K562 (cell line): ENCODE data around the gene SCYL1. TPM values are rescaled to one million over a fixed set of nuclear protein-coding genes. Genes with fewer than 3 reads are reported as not detected.
A peak's percentile ranks its signal among the peaks of the same experiment; 100 is the strongest.

Experiments used
- CAMTA2 ChIP-seq: fragments of 250-450 bp; sonication (Bioruptor Pico); conservative IDR thresholded peaks from 2 replicates; pipeline ENCODE4 v1.5.1; 2022
- CSDE1 ChIP-seq, 2 experiments: fragments of 450-650 bp; IDR thresholded peaks; 2 replicates each; pipeline ENCODE4 v1.6.1; 2016; ENCODE audit warnings: mild to moderate bottlenecking in 1 of 2
- DIDO1 ChIP-seq: fragments of 450-650 bp; IDR thresholded peaks from 2 replicates; pipeline ENCODE4 v1.6.1; 2016; ENCODE audit warnings: low read depth, missing biosample characterization, missing genetic modification characterization
- FOXA3 ChIP-seq, 2 experiments: fragments of 450-650 bp in 1 of 2; sonication (generic) in 1 of 2; formaldehyde crosslinking; IDR thresholded peaks in 1 of 2; conservative IDR thresholded peaks in 1 of 2; 2 replicates each; pipeline versions ENCODE4 v1.4.0 to v1.8.0; 2020 to 2022; ENCODE audit warnings: mild to moderate bottlenecking in 2 of 2, missing genetic modification reagents in 1 of 2
- HLTF ChIP-seq: fragments of 450-650 bp; IDR thresholded peaks from 2 replicates; pipeline ENCODE4 v1.6.1; 2016
- KAT7 ChIP-seq: sonication (generic); formaldehyde crosslinking; IDR thresholded peaks from 2 replicates; pipeline ENCODE4 v1.8.0; 2022; ENCODE audit warnings: missing genetic modification reagents, mild to moderate bottlenecking, borderline replicate concordance
- KAT8 ChIP-seq: fragments of 450-650 bp; IDR thresholded peaks from 2 replicates; pipeline ENCODE4 v1.6.1; 2016; ENCODE audit warnings: low read depth, mild to moderate bottlenecking
- POLR3A ChIP-seq: IDR thresholded peaks from 2 replicates; pipeline ENCODE4 v1.6.1; 2011; ENCODE audit warnings: borderline replicate concordance, mild to moderate bottlenecking, moderate library complexity; ENCODE audit not compliant: insufficient read length, insufficient read depth; ENCODE audit errors: extremely low read depth
- RCOR1 ChIP-seq, 2 experiments: IDR thresholded peaks; 2 replicates each; pipeline ENCODE4 v1.6.1; 2012; ENCODE audit warnings: low read depth in 2 of 2, low read length in 2 of 2, borderline replicate concordance in 1 of 2, improper control_type of control experiment in 1 of 2
- TEAD1 ChIP-seq, 2 experiments: fragments of 450-650 bp in 1 of 2; sonication (generic) in 1 of 2; formaldehyde crosslinking; IDR thresholded peaks; 2 replicates each; pipeline versions ENCODE4 v1.4.0 to v1.8.0; 2020 to 2022; ENCODE audit warnings: mild to moderate bottlenecking in 2 of 2, missing genetic modification reagents in 1 of 2
- WHSC1 ChIP-seq: IDR thresholded peaks from one replicate; pipeline ENCODE4 v1.6.1; 2012; ENCODE audit warnings: low read length, control low read depth, inconsistent platforms
- ZNF133 ChIP-seq: fragments of 250-450 bp; sonication (Bioruptor Pico); IDR thresholded peaks from 2 replicates; pipeline ENCODE4 v1.4.0; 2020; ENCODE audit warnings: mild to moderate bottlenecking
- ZNF253 ChIP-seq: fragments of 250-450 bp; sonication (Bioruptor Pico); conservative IDR thresholded peaks from 2 replicates; pipeline ENCODE4 v1.6.1; 2021; ENCODE audit warnings: mild to moderate bottlenecking
- ZNF445 ChIP-seq: fragments of 250-450 bp; sonication (Bioruptor Pico); IDR thresholded peaks from 2 replicates; pipeline ENCODE4 v1.4.0; 2020; ENCODE audit warnings: low read depth, mild to moderate bottlenecking, moderate library complexity
- ZNF586 ChIP-seq: fragments of 450-650 bp; formaldehyde crosslinking; conservative IDR thresholded peaks from 2 replicates; pipeline ENCODE4 v1.4.0; 2020; ENCODE audit warnings: mild to moderate bottlenecking, moderate library complexity
- polyA plus RNA-seq, 8 experiments: library from polyadenylated mRNA; depleted of rRNA in 4 of 8; stranded (reverse) in 5 of 8; unstranded in 3 of 8; fragments of >200 nt; fragmentation: Nextera tagmentation in 2 of 8; fragmentation: Illumina TruSeq in 1 of 8; extraction: Ambion mirVana in 2 of 8; extraction: Trizol in 1 of 8; gene quantifications; 2 replicates each; pipeline versions ENCODE4 v1.2.1 to v1.2.3, GENCODE V29; 2011 to 2014; ENCODE audit warnings: inconsistent platforms in 1 of 8, missing spikeins in 1 of 8
- total RNA-seq, 7 experiments: library from RNA; depleted of rRNA in 6 of 7; stranded (reverse); fragments of >200 nt in 6 of 7; fragmentation: Illumina TruSeq in 2 of 7; extraction: Trizol in 2 of 7; gene quantifications; 2 replicates each; pipeline versions ENCODE4 v1.2.1 to v1.2.3, GENCODE V29; 2011 to 2021; ENCODE audit warnings: low replicate concordance in 1 of 7
- TF ChIP-seq, protein P1 (sequence below), 2 experiments: fragments of 200-800 bp in 1 of 2; sonication (Bioruptor generic) in 1 of 2; sonication (generic) in 1 of 2; formaldehyde crosslinking in 1 of 2; IDR thresholded peaks in 1 of 2; conservative IDR thresholded peaks in 1 of 2; 2 replicates each; pipeline versions ENCODE4 v1.5.0 to v1.6.1; 2016 to 2020; ENCODE audit warnings: missing compliant biosample characterization in 1 of 2, missing genetic modification characterization in 1 of 2, missing genetic modification reagents in 1 of 2
- TF ChIP-seq, protein P2 (sequence below): sonication (generic); formaldehyde crosslinking; IDR thresholded peaks from 2 replicates; pipeline ENCODE4 v1.8.0; 2023; ENCODE audit warnings: mild to moderate bottlenecking, missing genetic modification reagents
- TF ChIP-seq, protein P3 (sequence below): fragments of 450-650 bp; formaldehyde crosslinking; IDR thresholded peaks from 2 replicates; pipeline ENCODE4 v1.4.0; 2020; ENCODE audit warnings: mild to moderate bottlenecking, moderate library complexity
- TF ChIP-seq, protein P4 (sequence below): fragments of 250-450 bp; sonication (Bioruptor Pico); IDR thresholded peaks from 2 replicates; pipeline ENCODE4 v1.5.0; 2021

The SCYL1 gene
- total and polyA plus RNA-seq, 9 of the 15 experiments (the other 6 are each of a cell fraction or from before 2014, with no cell fraction given) = 1.9 to 145 (median 57.6) TPM

DNA sequence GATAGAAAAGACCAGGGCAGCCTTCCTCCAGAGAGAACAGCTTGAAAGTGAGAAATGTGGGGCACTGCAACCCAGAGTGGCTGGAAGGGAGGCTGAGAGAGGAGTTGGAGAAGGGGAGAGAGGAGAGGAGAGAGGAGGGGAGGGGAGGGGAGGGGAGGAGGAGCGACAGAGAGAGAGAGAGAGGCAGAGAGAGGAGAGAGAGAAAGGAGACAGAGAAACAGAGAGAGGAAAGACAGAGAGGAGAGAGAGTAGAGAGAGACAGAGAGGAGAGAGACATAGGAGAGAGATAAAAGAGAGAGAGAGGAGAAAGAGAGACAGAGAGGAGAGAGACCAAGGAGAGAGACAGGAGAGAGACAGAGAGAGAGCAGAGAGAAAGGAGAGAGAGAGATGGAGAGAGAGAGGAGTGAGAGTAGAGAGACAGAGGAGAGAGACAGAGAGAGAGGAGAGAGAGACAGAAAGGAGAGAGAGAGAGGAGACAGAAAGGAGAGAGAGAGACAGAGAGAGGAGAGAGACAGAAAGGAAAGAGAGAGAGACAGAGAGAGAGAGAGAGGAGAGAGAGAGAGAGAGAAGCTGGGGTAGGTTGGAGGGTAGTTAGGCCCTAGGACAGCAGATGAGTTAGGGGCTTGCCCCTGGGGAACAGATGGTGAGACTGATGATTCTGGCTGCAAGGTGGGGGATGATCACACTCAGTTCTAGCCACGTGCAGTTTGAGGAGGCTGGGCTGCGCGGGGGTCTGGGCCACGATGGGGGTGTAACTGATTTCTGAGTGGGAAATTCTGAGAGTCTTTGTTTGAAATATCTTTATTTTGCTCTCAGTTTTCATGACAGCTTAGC lies 8.5 kb upstream of the SCYL1 start (continued):
- TF ChIP-seq, protein P1, sequence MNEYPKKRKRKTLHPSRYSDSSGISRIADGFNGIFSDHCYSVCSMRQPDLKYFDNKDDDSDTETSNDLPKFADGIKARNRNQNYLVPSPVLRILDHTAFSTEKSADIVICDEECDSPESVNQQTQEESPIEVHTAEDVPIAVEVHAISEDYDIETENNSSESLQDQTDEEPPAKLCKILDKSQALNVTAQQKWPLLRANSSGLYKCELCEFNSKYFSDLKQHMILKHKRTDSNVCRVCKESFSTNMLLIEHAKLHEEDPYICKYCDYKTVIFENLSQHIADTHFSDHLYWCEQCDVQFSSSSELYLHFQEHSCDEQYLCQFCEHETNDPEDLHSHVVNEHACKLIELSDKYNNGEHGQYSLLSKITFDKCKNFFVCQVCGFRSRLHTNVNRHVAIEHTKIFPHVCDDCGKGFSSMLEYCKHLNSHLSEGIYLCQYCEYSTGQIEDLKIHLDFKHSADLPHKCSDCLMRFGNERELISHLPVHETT (CRISPR knock-in tag; conservative IDR thresholded peaks at IDR 0.05 in 1 of 2, IDR thresholded peaks at IDR 0.05 in 1 of 2) = no peak
- TF ChIP-seq, protein P2, sequence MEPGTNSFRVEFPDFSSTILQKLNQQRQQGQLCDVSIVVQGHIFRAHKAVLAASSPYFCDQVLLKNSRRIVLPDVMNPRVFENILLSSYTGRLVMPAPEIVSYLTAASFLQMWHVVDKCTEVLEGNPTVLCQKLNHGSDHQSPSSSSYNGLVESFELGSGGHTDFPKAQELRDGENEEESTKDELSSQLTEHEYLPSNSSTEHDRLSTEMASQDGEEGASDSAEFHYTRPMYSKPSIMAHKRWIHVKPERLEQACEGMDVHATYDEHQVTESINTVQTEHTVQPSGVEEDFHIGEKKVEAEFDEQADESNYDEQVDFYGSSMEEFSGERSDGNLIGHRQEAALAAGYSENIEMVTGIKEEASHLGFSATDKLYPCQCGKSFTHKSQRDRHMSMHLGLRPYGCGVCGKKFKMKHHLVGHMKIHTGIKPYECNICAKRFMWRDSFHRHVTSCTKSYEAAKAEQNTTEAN = no peak
- no peak for TF ChIP-seq POLR3A
- no peak for TF ChIP-seq TEAD1 (CRISPR knock-in tag; IDR thresholded peaks at IDR 0.05)
- TF ChIP-seq CAMTA2 (CRISPR knock-in tag) = no peak
- peak in 1 of 2 experiments; percentile 70; a peak in 1 of 4 replicates for TF ChIP-seq CSDE1 (IDR thresholded peaks at IDR 0.05)
- no peak for TF ChIP-seq FOXA3 (CRISPR knock-in tag; conservative IDR thresholded peaks at IDR 0.05 in 1 of 2, IDR thresholded peaks at IDR 0.05 in 1 of 2)
- TF ChIP-seq, protein P3, sequence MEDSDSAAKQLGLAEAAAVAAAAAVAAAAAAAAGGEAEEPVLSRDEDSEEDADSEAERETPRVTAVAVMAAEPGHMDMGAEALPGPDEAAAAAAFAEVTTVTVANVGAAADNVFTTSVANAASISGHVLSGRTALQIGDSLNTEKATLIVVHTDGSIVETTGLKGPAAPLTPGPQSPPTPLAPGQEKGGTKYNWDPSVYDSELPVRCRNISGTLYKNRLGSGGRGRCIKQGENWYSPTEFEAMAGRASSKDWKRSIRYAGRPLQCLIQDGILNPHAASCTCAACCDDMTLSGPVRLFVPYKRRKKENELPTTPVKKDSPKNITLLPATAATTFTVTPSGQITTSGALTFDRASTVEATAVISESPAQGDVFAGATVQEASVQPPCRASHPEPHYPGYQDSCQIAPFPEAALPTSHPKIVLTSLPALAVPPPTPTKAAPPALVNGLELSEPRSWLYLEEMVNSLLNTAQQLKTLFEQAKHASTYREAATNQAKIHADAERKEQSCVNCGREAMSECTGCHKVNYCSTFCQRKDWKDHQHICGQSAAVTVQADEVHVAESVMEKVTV = no peak
- TF ChIP-seq KAT7 (CRISPR knock-in tag) = no peak
- TF ChIP-seq KAT8 = no peak
- TF ChIP-seq HLTF = peak; percentile 81
- TF ChIP-seq WHSC1 = no peak
- no peak for TF ChIP-seq ZNF133 (CRISPR knock-in tag)
- no peak for TF ChIP-seq ZNF586 (CRISPR knock-in tag)
- TF ChIP-seq, protein P4, sequence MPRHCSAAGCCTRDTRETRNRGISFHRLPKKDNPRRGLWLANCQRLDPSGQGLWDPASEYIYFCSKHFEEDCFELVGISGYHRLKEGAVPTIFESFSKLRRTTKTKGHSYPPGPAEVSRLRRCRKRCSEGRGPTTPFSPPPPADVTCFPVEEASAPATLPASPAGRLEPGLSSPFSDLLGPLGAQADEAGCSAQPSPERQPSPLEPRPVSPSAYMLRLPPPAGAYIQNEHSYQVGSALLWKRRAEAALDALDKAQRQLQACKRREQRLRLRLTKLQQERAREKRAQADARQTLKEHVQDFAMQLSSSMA (CRISPR knock-in tag) = no peak
- TF ChIP-seq ZNF253 (CRISPR knock-in tag) = no peak
- TF ChIP-seq DIDO1 (tag) = no peak
- TF ChIP-seq RCOR1 (IDR thresholded peaks at IDR 0.05; ENCODE audit: borderline replicate concordance in 1 of 2, low read depth in 2 of 2, low read length in 2 of 2) = no peak
- no peak for TF ChIP-seq ZNF445 (CRISPR knock-in tag)
